Transverse colon (tissue), 4 donors: Measurements from ENCODE around the gene PIK3CD. TPM values are rescaled to one million over a fixed set of nuclear protein-coding genes. Genes with fewer than 3 reads are reported as not detected.

ENCODE experiments used
- DNase-seq: peaks from one replicate; pipeline ENCODE4 v3.0.0-alpha.2; 2019
- H3K27ac ChIP-seq, 4 donors: fragments of 200-600 bp; sonication (generic); 2 replicates each; pipeline ENCODE4 v1.5.1; 2016 to 2018; ENCODE audit warnings: inconsistent platforms in 4 of 4
- H3K27me3 ChIP-seq: fragments of 200-600 bp; sonication (generic); 2 replicates; pipeline ENCODE4 v1.5.1; 2017; ENCODE audit warnings: inconsistent platforms
- H3K36me3 ChIP-seq, 4 donors: fragments of 200-600 bp; sonication (generic); 2 replicates each; pipeline ENCODE4 v1.5.1; 2017 to 2019; ENCODE audit warnings: inconsistent platforms in 4 of 4
- H3K4me1 ChIP-seq, 4 donors: fragments of 200-600 bp; sonication (generic); 2 replicates each; pipeline ENCODE4 v1.5.1; 2017 to 2020; ENCODE audit warnings: inconsistent platforms in 4 of 4
- H3K4me3 ChIP-seq, 4 donors: fragments of 200-600 bp; sonication (generic); 1 replicate in 1 of 4; 2 replicates in 3 of 4; pipeline versions ENCODE4 v1.5.1 to v1.6.1; 2017 to 2019; ENCODE audit warnings: inconsistent platforms in 4 of 4
- H3K9me3 ChIP-seq, 2 donors: fragments of 200-600 bp; sonication (generic); 2 replicates each; pipeline ENCODE4 v1.5.1; 2017 to 2019; ENCODE audit warnings: inconsistent platforms in 2 of 2
- CTCF ChIP-seq, 5 experiments: fragments of 200-600 bp in 3 of 5; fragments of 450-650 bp in 2 of 5; sonication (generic) in 3 of 5; IDR thresholded peaks; 1 replicate in 2 of 5; 2 replicates in 3 of 5; pipeline ENCODE4 v1.5.1; 2016 to 2017; ENCODE audit warnings: antibody characterized with exemption in 5 of 5, inconsistent platforms in 3 of 5, mild to moderate bottlenecking in 2 of 5, moderate library complexity in 1 of 5
- EP300 ChIP-seq: sonication (generic); formaldehyde crosslinking; IDR thresholded peaks from one replicate; pipeline ENCODE4 v1.6.1; 2017; ENCODE audit warnings: antibody characterized with exemption, low read depth
- POLR2A ChIP-seq: fragments of 450-650 bp; IDR thresholded peaks from one replicate; pipeline ENCODE4 v1.6.1; 2016; ENCODE audit warnings: antibody characterized with exemption, mild to moderate bottlenecking, moderate library complexity
- POLR2AphosphoS5 ChIP-seq, 3 donors: sonication (generic); formaldehyde crosslinking; IDR thresholded peaks; one replicate each; pipeline ENCODE4 v1.6.1; 2016; ENCODE audit warnings: antibody characterized with exemption in 3 of 3
- WGBS, 2 donors: methylation state at CpG; one replicate each; pipeline ENCODE4 v1.1.5; 2018; ENCODE audit warnings: low coverage in 1 of 2; 5-methylcytosine and 5-hydroxymethylcytosine counted together
- in situ Hi-C, 4 donors: fragments of 200-750 bp; cut with MboI; loops; one replicate each; pipeline versions ENCODE4 v1.15.0 to v1.15.1; 2017; ENCODE audit warnings: low sequenced_read_pairs in 3 of 4, low pct_ligation_motif_present in 1 of 4, low pct_unique_long_range_greater_than_20kb in 1 of 4
- intact Hi-C: fragments of 100-400 bp; cut with DNase I; formaldehyde crosslinking; loops from one replicate; pipeline ENCODE4 v1.15.1; 2023; ENCODE audit warnings: low total_unique reads
- total RNA-seq, 4 donors: library from RNA; depleted of rRNA; stranded (reverse); fragments of >200 nt; gene quantifications; one replicate each; pipeline ENCODE4 v1.1.0, GENCODE V29; 2016

The PIK3CD gene
- 1 to 10 TPM in 3 of 4 donors, under 1 TPM in 1; 0.20 to 6.7 (median 4.1) TPM for total RNA-seq

- Histone ChIP-seq H3K36me3 (no peaks in the 10 kb centered on the region), H3K4me1 (peaks cover 0 to 22% (median 15%) of the 10 kb centered on the region in 4 donors), H3K27me3 (peaks cover 54% of the 10 kb centered on the region), H3K27ac (peak within 1 kb of the TSS; percentile 69 to 79 (median 77)), H3K4me3 (peak within 1 kb of the TSS in 3 of 4 donors; percentile 35 to 55 (median 47)), H3K9me3 (no peaks in the 10 kb centered on the region)
- WGBS, 2 donors = 0 to 2% methylated on average over 19 to 79 of the region's 94 CpGs
- TF ChIP-seq POLR2AphosphoS5 (IDR thresholded peaks at IDR 0.05) (no peak), POLR2A (no peak), EP300 (no peak), CTCF (IDR thresholded peaks at IDR 0.05) (no peak)
- in situ Hi-C loops (no loop called here), intact Hi-C loops (no loop called here)
- DNase-seq = no peak
Observed at GRCh38 chr1:9651565-9652378, at the start of gene PIK3CD. PIK3CD (plus strand) TSS chr1:9651731; CDS start chr1:9710456, 58,725 bp downstream.

DNA sequence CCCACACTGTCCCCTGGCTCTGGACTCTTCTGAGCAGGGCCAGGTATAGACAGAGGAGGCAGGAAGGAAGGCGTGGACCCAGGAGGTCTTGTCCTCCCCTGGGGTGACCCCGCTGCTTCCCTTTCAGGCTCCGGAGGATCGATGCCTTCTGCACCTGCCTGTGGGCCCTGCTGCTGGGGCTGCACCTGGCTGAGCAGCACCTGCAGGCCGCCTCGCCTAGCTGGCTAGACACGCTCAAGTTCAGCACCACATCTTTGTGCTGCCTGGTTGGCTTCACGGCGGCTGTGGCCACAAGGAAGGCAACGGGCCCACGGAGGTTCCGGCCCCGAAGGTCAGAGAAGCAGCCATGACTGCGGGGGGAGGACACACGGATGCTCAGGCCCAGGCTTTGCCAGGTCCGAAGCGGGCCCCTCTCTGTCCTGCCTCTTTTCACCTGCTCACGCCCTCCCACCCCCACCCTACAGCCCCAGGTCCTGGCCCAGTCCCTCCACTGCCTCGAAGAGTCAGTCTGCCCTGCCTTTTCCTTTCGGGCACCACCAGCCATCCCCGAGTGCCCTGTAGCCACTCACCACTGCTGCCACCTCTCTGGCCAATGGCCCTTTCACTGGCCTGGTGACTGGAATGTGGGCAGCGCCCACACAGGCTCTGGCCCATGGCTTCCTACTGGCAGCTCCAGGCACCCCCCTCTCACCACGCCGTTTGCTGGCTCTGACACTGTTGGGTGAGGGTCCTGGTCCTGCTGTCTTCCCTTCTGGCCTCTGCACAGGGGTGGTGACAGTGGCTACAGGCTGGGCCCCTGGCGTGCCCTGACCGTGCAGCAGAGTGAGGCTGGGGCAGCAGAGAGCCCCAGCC, 49.4 kb upstream of the PIK3CD start:
- no peaks in the 10 kb centered on the region for H3K27me3 ChIP-seq
- H3K4me3 ChIP-seq = no peak overlapping the region
- H3K4me1 ChIP-seq = no peaks in the 10 kb centered on the region
- TF ChIP-seq EP300 = no peak
- TF ChIP-seq POLR2AphosphoS5 (IDR thresholded peaks at IDR 0.05) = no peak
- TF ChIP-seq CTCF (IDR thresholded peaks at IDR 0.05) = no peak
- TF ChIP-seq POLR2A = no peak
- H3K9me3 ChIP-seq = no peaks in the 10 kb centered on the region
- no peak for DNase-seq
- intact Hi-C loops (no loop called here), in situ Hi-C loops (no loop called here)
- no peak overlapping the region for H3K27ac ChIP-seq
- peaks cover 0 to 14% (median 0%) of the 10 kb centered on the region in 4 donors for H3K36me3 ChIP-seq
- WGBS, 2 donors = 93% methylated on average over 23 of the region's 26 CpGs; no CpG with 5 or more reads in 1 of the 2 donors

DNA sequence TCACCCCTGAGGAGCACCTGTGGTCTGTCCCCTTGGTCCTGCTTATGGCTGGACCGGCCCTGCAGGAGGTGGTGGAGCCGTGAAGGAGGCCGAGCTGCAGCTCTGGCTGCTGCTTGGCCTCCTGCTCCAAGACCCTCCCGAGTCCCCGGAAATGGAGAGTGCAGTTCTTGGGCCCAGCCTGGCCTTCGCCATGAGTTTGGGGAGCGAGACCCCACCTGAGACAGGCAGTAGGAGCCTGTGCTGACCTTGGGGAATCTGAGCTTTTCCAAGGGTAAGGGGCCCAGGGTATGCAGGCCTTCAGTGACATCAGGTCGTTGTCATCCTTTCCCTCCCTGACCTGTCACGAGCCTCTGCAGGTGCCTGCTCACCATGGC, 48.8 kb upstream of the PIK3CD start:
- Histone ChIP-seq H3K36me3 (peaks cover 0 to 14% (median 0%) of the 10 kb centered on the region in 4 donors), H3K4me3 (no peak overlapping the region), H3K9me3 (no peaks in the 10 kb centered on the region), H3K27ac (no peak overlapping the region), H3K4me1 (no peaks in the 10 kb centered on the region), H3K27me3 (no peaks in the 10 kb centered on the region)
- intact Hi-C loops = no loop called here
- in situ Hi-C loops = no loop called here
- 92% methylated on average over 8 of the region's 9 CpGs; no CpG with 5 or more reads in 1 of the 2 donors for WGBS, 2 donors
- no peak for DNase-seq
- TF ChIP-seq CTCF (IDR thresholded peaks at IDR 0.05) = no peak
- TF ChIP-seq POLR2AphosphoS5 (IDR thresholded peaks at IDR 0.05) = no peak
- no peak for TF ChIP-seq EP300
- TF ChIP-seq POLR2A = no peak

DNA sequence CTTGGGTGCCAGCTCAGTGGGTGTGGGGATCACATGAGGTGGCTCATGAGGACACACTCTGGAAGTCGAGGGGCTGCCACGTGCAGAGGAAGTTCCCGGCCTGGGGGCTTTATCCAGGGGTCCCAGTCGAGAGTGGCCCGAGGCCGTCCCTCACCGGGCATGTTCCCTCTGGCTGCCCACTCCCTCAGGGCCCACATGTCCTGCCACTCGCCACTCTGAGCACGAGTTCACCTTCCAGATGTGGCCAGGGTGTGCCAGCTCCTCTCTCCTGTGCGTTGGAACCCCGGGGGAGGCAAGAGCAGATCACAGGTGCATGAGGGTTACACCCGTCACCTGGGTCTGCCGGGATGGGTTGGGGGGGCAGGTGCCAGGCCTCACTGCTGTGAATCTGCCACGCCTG, 48.2 kb upstream of the PIK3CD start:
- TF ChIP-seq POLR2A = no peak
- TF ChIP-seq POLR2AphosphoS5 (IDR thresholded peaks at IDR 0.05) = no peak
- WGBS, 2 donors = 95% methylated on average over 4 of the region's 14 CpGs; no CpG with 5 or more reads in 1 of the 2 donors
- peaks cover 0 to 14% (median 0%) of the 10 kb centered on the region in 4 donors for H3K36me3 ChIP-seq
- DNase-seq = no peak
- in situ Hi-C loops (no loop called here), intact Hi-C loops (no loop called here)
- no peaks in the 10 kb centered on the region for H3K9me3 ChIP-seq
- no peak overlapping the region for H3K27ac ChIP-seq
- no peak overlapping the region for H3K4me3 ChIP-seq
- no peaks in the 10 kb centered on the region for H3K27me3 ChIP-seq
- H3K4me1 ChIP-seq = no peaks in the 10 kb centered on the region
